GM12878 (cell line): ENCODE results near the gene ARHGAP26. TPM values are rescaled to one million over a fixed set of nuclear protein-coding genes. Genes with fewer than 3 reads are reported as not detected.

Source experiments
- ATAC-seq: fragments of 200-7000 bp; cut with Tn5 transposase; 3 replicates; pipeline ENCODE4 v1.9.1; 2020; ENCODE audit warnings: mild to moderate bottlenecking, moderate library complexity
- BruUV-seq: library from RNA; stranded (reverse); fragments of 400-500 nt; replicated peaks from 2 replicates; lab custom pipeline; 2021; lab: Mats Ljungman, UMichigan
- CTCF ChIA-PET: fragments of 300-600 bp; sonication (Branson Sonifier 250); formaldehyde crosslinking; extraction: SDS; loops from one replicate; lab custom pipeline; 2021; ENCODE audit warnings: inconsistent platforms; lab: Yijun Ruan, JAX
- POLR2A ChIA-PET: fragments of 350-600 bp; formaldehyde crosslinking; extraction: SDS; loops from one replicate; lab custom pipeline; 2021; ENCODE audit warnings: inconsistent platforms; lab: Charles Lee
- RAD21 ChIA-PET: fragments of 300-600 bp; sonication (Branson Sonifier 250); formaldehyde crosslinking; loops from one replicate; lab custom pipeline; 2023; ENCODE audit warnings: antibody characterized with exemption; ENCODE audit not compliant: unreplicated experiment; lab: Charles Lee
- SMC1A ChIA-PET: fragments of 300-600 bp; sonication (Branson Sonifier 250); formaldehyde crosslinking; loops from one replicate; lab custom pipeline; 2023; ENCODE audit not compliant: unreplicated experiment, uncharacterized antibody; lab: Charles Lee
- DNase-seq: peaks from one replicate; pipeline ENCODE4 v3.0.0-alpha.2; 2011; ENCODE audit warnings: low read depth, low spot score
- FAIRE-seq: peaks from 3 replicates; lab custom pipeline; 2011; peaks lifted over from hg19 to GRCh38; lab: Jason Lieb, UNC
- H2AFZ ChIP-seq: 2 replicates; pipeline ENCODE4 v1.6.0; 2011; ENCODE audit warnings: low read depth, low read length, control low read depth; ENCODE audit not compliant: control insufficient read depth
- H3K27ac ChIP-seq: 2 replicates; pipeline ENCODE4 v1.5.1; 2011; ENCODE audit warnings: control low read depth; ENCODE audit not compliant: control insufficient read depth, insufficient read depth
- H3K27me3 ChIP-seq, 2 experiments: replicated peaks in 1 of 2; 2 replicates each; pipeline versions ENCODE4 v1.6.0 to v1.6.1; 2011; ENCODE audit warnings: low read length in 1 of 2; ENCODE audit not compliant: control insufficient read depth in 2 of 2, insufficient read depth in 2 of 2
- H3K36me3 ChIP-seq, 2 experiments: 2 replicates each; pipeline ENCODE4 v1.5.1; 2011; ENCODE audit warnings: low read length in 1 of 2; ENCODE audit not compliant: control insufficient read depth in 2 of 2, insufficient read depth in 2 of 2
- H3K4me1 ChIP-seq: 2 replicates; pipeline ENCODE4 v1.6.1; 2011; ENCODE audit warnings: mild to moderate bottlenecking, low read length, moderate library complexity, mixed read lengths; ENCODE audit not compliant: control insufficient read depth, insufficient read depth
- H3K4me2 ChIP-seq: 2 replicates; pipeline ENCODE4 v1.6.0; 2011; ENCODE audit warnings: control low read depth; ENCODE audit not compliant: control insufficient read depth, insufficient read depth
- H3K4me3 ChIP-seq: fragments of 200-600 bp; sonication (generic); 2 replicates; pipeline ENCODE4 v1.5.1; 2016
- H3K79me2 ChIP-seq: 2 replicates; pipeline ENCODE4 v1.6.0; 2011; ENCODE audit warnings: low read length; ENCODE audit not compliant: control insufficient read depth, insufficient read depth
- H3K9ac ChIP-seq: 2 replicates; pipeline ENCODE4 v1.8.0; 2011; ENCODE audit warnings: low read length, control low read depth, mixed read lengths; ENCODE audit not compliant: control insufficient read depth, insufficient read depth
- H3K9me3 ChIP-seq: replicated peaks from 3 replicates; pipeline ENCODE4 v1.5.1; 2011; ENCODE audit warnings: mild to moderate bottlenecking, low read length; ENCODE audit not compliant: control insufficient read depth, insufficient read depth
- H4K20me1 ChIP-seq: 2 replicates; pipeline ENCODE4 v1.6.0; 2011; ENCODE audit not compliant: control insufficient read depth, insufficient read depth
- CHD2 ChIP-seq: IDR thresholded peaks from 2 replicates; pipeline ENCODE4 v1.6.1; 2011; ENCODE audit warnings: low read depth, low read length, improper control_type of control experiment, borderline replicate concordance
- EED ChIP-seq: sonication (generic); IDR thresholded peaks from 2 replicates; pipeline ENCODE4 v1.6.1; 2016; ENCODE audit warnings: antibody characterized with exemption, low read depth
- FOXM1 ChIP-seq: IDR thresholded peaks from 2 replicates; pipeline ENCODE4 v1.6.1; 2012; ENCODE audit warnings: low read depth, mild to moderate bottlenecking, inconsistent platforms, low read length, moderate library complexity
- MEF2B ChIP-seq: fragments of 450-650 bp; IDR thresholded peaks from 2 replicates; pipeline ENCODE4 v1.6.1; 2018; ENCODE audit warnings: mild to moderate bottlenecking, moderate library complexity; ENCODE audit not compliant: partially characterized antibody, poor library complexity, severe bottlenecking
- MTA3 ChIP-seq: IDR thresholded peaks from 2 replicates; pipeline ENCODE4 v1.6.1; 2012; ENCODE audit warnings: low read length, inconsistent platforms, borderline replicate concordance
- STAT3 ChIP-seq: IDR thresholded peaks from 2 replicates; pipeline ENCODE4 v1.6.1; 2011; ENCODE audit warnings: low read depth, low read length, improper control_type of control experiment
- TCF7 ChIP-seq: IDR thresholded peaks from 2 replicates; pipeline ENCODE4 v1.6.1; 2014; ENCODE audit warnings: antibody characterized with exemption, borderline replicate concordance
- WRNIP1 ChIP-seq: IDR thresholded peaks from 2 replicates; pipeline ENCODE4 v1.6.1; 2011; ENCODE audit warnings: low read depth, low read length, improper control_type of control experiment, borderline replicate concordance
- ZNF207 ChIP-seq: fragments of 450-650 bp; IDR thresholded peaks from 2 replicates; pipeline ENCODE4 v1.6.1; 2014; ENCODE audit warnings: antibody characterized with exemption, mild to moderate bottlenecking, borderline replicate concordance
- ZNF24 ChIP-seq: fragments of 450-650 bp; IDR thresholded peaks from 2 replicates; pipeline ENCODE4 v1.6.1; 2017; ENCODE audit warnings: antibody characterized with exemption, mild to moderate bottlenecking
- WGBS: methylation state at CpG from one replicate; pipeline ENCODE4 v1.1.6; 2016; ENCODE audit warnings: low lambda C conversion rate; ENCODE audit not compliant: insufficient replicate concordance, insufficient coverage; ENCODE audit errors: missing lambda C conversion rate; 5-methylcytosine and 5-hydroxymethylcytosine counted together
- in situ Hi-C: fragments of 300-500 bp; cut with MboI; formaldehyde crosslinking; loops from 9 replicates; pipeline ENCODE4 v1.14.3; 2018; ENCODE audit warnings: mixed read lengths
- intact Hi-C: fragments of 100-400 bp; cut with micrococcal nuclease; formaldehyde crosslinking; loops from one replicate; pipeline ENCODE4 v1.14.2; 2022; ENCODE audit not compliant: unreplicated experiment
- polyA plus RNA-seq, 11 experiments: library from polyadenylated mRNA; depleted of rRNA in 4 of 11; unstranded in 6 of 11; stranded (reverse) in 5 of 11; fragments of >200 nt; fragmentation: Nextera tagmentation in 4 of 11; fragmentation: Illumina TruSeq in 1 of 11; extraction: Ambion mirVana in 4 of 11; extraction: Trizol in 1 of 11; gene quantifications; 1 replicate in 1 of 11; 2 replicates in 10 of 11; pipeline versions ENCODE4 v1.2.1 to v1.2.3, GENCODE V29; 2011 to 2016; ENCODE audit warnings: inconsistent platforms in 2 of 11, missing spikeins in 2 of 11, low read depth in 1 of 11
- total RNA-seq, 4 experiments: library from RNA; depleted of rRNA in 3 of 4; stranded (reverse); fragments of >200 nt in 3 of 4; fragmentation: Illumina TruSeq in 1 of 4; extraction: Trizol in 1 of 4; gene quantifications; 2 replicates each; pipeline versions ENCODE4 v1.2.1 to v1.2.3, GENCODE V29; 2013 to 2021
- TF ChIP-seq, protein P1 (sequence below): fragments of 450-650 bp; IDR thresholded peaks from 2 replicates; pipeline ENCODE4 v1.6.1; 2016; ENCODE audit warnings: mild to moderate bottlenecking

The ARHGAP26 gene
- total and polyA plus RNA-seq, 10 of the 15 experiments (the other 5 are each of a cell fraction or from before 2014, with no cell fraction given) = 9.4 to 41.5 (median 19.3) TPM

DNA sequence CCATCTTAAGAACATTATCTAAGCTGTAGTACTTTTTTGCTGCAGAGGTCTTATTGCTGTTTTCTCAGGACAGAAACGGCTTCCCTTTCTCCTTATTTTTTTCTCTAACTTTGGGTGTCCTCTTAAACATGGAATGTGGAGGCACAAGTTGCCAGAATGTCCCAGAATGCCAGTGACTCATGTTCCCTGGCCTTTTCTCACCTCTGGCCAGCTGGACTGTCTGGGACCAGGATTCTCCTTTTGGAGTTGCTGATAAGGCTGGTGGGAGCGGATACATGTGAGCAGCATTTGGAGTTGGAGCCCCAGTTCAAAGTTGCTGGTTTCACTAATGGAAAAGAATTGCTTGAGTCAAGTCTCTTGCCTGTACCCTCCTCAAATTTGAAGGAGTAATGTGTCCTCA lies 112.8 kb downstream of the ARHGAP26 start (continued):
- TF ChIP-seq, protein P1, sequence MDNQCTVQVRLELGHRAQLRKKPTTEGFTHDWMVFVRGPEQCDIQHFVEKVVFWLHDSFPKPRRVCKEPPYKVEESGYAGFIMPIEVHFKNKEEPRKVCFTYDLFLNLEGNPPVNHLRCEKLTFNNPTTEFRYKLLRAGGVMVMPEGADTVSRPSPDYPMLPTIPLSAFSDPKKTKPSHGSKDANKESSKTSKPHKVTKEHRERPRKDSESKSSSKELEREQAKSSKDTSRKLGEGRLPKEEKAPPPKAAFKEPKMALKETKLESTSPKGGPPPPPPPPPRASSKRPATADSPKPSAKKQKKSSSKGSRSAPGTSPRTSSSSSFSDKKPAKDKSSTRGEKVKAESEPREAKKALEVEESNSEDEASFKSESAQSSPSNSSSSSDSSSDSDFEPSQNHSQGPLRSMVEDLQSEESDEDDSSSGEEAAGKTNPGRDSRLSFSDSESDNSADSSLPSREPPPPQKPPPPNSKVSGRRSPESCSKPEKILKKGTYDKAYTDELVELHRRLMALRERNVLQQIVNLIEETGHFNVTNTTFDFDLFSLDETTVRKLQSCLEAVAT = no peak
- TF ChIP-seq EED (no peak), WRNIP1 (no peak), MEF2B (no peak), MTA3 (no peak), TCF7 (no peak), CHD2 (no peak), FOXM1 (no peak), STAT3 (no peak)
- TF ChIP-seq, all 136 proteins: peak for 0

DNA sequence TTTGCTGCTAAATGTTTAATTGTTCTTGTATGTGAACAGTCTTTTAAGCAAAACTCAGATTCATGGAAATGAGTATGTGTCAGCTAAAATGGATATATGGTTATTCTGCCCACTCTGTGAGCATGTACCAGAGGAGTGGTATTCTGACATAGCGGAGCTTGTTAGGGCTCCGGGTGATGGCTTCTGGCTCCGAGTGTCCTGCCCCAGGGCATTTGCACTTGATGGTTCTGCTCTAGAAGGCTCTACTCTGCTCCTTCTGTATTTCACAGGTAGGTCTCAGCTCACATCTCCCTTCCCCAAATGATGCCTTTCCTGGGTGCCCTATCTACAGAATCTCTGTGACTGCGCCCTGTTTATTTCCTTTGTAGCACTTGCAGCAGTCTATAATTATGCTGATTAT lies 113.3 kb downstream of the ARHGAP26 start:
- Histone ChIP-seq H3K9ac (no peak overlapping the region), H2AFZ (no peak overlapping the region), H3K4me1 (no peaks in the 10 kb centered on the region), H3K4me2 (no peak overlapping the region), H3K27ac (no peak overlapping the region), H3K27me3 (no peaks in the 10 kb centered on the region), H4K20me1 (no peaks in the 10 kb centered on the region), H3K36me3 (no peaks in the 10 kb centered on the region), H3K79me2 (no peaks in the 10 kb centered on the region), H3K9me3 (no peaks in the 10 kb centered on the region), H3K4me3 (no peak overlapping the region)
- DNase-seq (no peak), FAIRE-seq (no peak), ATAC-seq (no peak)
- intact Hi-C loops (no loop called here), in situ Hi-C loops (loop anchor here (10.0 kb wide), 1 partner anchor 729 kb away; no protein-coding TSS in a partner anchor)
- BruUV-seq = no TSS peak
- ChIA-PET SMC1A (interaction anchor here (0.8 to 6.5 kb wide), 7 partner anchors 16 to 228 kb away, joined by 3 to 49 read pairs (median 3); no protein-coding TSS in a partner anchor), POLR2A (no interaction called here), CTCF (interaction anchor here (1.4 to 16.8 kb wide), 5 partner anchors 8 to 228 kb away, joined by 5 to 243 read pairs (median 12); no protein-coding TSS in a partner anchor), RAD21 (interaction anchor here (0.9 to 2.0 kb wide), 3 partner anchors 16 to 136 kb away, joined by 3 to 7 read pairs (median 6); no protein-coding TSS in a partner anchor)
- no peak for TF ChIP-seq ZNF207
- TF ChIP-seq ZNF24 = no peak
- WGBS = 52% methylated on average over 4 of the region's 4 CpGs
